ENCODE measurements around the gene CLMN.

CLMN gene

GRCh38 chr14:95302667-95303506, 16.8 kb downstream of the CLMN start:
- DNase-seq, result no peak

GRCh38 chr14:95301527-95302187, 18.1 kb downstream of the CLMN start:
- DNase-seq, result no peak

DNA sequence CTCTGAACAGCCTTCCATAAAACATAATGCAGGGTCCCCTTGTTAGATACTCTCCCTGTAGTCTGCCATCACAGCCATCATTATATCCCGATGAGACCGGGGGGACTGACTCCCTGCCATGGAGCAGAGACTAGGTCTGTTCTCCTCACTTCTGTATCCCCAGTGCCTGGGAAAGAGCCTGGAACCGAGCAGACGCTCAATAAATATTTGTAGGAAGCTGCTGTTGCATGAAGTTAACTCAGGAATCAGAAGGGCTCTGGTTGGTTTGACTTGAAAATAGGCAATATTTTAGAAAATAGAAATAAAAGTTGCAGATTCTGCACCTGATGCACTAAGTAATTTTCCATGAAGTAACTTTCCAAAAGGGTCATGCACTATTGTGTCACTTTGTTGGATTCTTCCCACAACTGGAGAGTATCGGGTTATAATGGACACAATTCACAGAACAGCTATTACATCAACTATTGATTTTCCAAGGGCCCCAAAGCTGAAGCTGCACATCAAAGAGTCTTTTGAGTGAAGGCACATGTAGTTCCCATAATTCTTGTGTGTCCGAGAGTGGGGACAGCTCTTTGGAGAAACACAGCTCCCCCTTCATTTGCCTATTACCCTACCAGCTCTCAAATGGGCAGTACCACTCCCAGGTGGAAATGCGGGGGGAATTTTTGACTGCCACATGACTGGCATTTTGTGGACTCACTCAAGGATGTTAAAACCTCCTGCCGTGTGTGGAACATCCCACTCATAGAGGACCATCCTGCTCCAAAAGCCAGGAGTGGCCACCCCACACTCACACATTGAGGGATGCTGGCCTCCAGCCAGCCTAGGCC, 18.8 kb downstream of the CLMN start:
- no peak for DNase-seq

DNA sequence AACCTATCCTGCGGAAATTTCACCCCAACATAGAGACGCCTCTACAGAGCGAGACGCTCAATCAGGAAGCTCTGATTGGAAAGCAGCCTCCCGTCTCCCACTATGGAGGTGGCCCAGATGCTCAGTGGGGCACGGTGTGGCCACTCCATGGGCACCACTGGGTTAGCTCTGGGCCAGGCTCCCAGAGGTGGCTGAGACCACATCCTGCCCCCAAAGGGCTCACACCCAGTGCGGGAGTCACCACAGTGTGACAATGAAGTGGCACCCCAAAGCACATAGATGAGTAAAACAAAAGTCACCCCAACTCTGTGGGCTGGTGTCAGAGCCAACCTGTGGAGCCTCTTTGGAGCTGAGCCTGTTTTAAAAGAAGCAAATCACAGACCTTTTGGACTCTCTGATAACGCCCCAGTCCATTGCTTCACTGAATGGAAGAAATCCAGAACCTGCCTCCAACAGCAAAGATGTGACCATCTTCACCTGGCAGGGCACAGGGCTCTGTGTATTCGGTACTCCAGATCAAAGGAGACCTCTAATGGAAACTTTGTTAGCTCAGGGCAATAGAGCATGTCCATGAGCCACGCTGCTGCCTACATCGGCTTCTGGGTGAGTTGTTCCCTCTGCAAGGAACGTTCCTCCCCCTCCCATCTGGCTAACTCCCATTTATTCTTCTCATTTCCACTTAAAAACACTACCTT, 19.6 kb downstream of the CLMN start:
- peak; percentile 65 for DNase-seq

DNA sequence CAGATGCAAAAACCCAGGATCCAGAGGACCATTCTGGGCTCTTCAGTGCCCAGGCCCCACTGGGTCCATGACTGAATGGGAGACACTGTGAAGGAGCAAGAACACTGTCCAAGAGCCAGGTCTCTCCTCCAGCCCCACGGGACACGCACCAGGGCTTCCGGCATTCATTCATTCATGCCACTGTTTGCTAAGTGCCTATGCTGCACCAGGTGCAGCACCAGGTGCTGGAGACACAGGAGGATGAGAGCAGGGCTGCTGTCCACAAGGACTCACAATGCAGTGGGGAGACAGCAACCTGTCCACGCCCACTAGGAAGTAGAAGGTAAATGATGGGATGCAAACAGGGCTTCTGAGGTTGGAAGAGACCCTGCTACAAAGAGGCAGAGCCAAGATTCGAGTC, 20.4 kb downstream of the CLMN start:
- DNase-seq, result no peak

DNA sequence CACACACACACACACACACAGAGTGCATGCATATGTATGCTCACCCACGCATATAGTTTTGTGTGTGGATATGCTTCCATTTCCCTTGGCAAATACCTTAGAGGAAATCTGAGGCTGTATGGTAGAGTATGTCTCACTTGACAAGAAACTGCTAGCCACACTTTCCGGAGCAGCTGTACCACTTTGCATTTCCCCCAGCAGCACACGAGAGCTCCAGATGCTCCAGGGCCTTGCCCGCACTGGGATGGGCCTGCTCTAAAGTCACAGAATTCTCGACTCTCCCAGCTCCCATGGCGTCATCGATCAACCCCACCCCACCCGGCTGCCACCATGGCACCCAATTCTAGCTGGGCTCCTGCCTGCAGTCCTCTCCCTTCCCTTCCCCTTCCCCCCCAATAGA, 21.9 kb downstream of the CLMN start:
- DNase-seq, result peak; percentile 65

DNA sequence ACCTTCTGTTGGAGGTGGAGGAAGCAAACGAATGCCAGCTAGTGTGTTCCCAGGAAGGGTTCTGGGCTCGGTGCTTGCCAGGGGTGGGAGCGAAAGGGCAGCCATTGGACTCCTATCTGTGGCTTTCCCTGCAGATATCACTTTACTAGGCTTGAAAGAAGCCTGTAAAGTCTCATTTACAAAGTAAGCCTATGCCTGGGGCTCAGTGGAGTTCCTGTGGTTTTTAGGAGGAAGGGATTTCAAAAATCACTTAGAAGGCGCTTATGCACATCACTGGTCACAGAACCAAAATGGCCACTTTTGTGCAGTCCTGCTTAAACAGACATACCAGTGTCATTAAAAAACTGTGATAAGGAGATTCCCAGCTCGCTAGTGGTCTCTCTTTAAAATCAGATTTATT, 22.7 kb downstream of the CLMN start:
- DNase-seq, result no peak

DNA sequence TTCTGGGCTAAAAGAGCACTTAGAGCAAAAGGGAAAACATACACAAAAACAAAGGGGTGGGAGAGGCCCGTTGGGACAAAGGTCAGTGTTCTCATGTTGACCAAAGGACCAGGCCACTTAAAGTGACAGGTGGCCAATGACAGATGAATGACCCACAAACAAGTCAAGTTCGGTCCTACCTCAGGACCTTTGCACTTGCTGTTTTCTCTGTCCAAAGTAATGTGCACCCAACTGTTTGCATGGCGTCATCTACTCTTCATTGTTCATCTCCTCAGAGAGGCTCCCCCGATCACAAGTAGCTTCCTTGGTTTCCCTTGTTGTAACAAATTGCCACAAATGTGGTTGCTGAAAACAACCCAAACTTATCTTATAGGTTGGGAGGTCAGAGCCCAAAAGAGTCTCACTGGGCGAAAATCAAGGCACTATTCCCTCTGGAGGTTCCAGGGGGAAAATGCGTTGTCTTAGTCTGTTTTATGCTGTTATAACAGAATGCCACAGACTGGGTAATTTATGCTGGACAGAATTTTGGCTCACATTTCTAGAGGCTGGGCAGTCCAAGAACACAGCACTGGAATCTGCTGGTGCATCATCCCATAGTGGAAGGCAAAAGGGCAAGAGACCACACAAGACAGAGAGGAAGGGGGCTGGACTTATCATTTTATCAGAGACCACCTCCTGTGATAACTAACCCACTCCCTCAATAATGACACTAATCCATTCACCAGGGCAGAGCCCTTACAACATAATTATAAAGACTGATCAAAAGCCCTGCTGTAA, 23.9 kb downstream of the CLMN start:
- no peak for DNase-seq

DNA sequence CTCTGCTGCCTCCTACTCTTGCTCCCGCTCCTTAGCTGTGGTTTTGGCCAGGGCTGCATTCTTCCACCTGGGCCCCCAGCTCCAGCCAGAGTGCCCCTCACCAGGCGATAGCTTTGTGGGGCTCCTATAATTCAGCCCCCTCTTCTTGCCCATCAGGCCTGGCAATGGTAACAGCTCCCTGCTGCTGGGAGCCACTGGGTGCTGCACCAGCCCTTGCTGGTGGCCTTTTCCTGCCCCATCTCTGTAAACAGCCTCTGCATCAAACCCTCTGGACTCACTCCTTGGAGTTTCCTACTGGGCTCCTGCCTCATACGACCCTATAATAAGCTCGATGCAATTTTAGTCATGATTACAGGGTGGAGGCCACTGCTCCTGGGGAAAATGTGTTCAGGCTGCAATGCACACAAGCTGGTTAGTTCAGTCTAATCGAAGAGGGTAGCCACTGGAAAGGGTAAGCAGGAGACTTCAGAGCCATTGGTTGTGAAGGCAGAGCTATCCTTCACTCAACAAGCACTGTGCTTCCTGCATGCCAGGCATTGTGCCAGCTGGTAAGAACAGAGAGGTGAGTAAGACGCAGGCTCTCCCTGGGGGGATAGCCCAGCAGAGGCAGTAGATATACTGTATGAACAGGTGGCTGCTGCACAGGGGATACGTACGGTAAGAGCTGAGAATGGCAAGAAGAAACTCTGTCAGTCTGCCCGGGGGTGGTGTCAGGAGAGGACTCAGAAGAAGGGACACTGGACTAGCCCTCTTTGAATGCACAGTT, 24.7 kb downstream of the CLMN start:
- no peak for DNase-seq

GRCh38 chr14:95294320-95294719, 25.4 kb downstream of the CLMN start:
- no peak for DNase-seq

- DNase-seq, result peak; percentile 14
Observed at GRCh38 chr14:95293449-95293848, 26.3 kb downstream of the CLMN start.

GRCh38 chr14:95292660-95293425, 26.9 kb downstream of the CLMN start:
- no peak for DNase-seq

DNA sequence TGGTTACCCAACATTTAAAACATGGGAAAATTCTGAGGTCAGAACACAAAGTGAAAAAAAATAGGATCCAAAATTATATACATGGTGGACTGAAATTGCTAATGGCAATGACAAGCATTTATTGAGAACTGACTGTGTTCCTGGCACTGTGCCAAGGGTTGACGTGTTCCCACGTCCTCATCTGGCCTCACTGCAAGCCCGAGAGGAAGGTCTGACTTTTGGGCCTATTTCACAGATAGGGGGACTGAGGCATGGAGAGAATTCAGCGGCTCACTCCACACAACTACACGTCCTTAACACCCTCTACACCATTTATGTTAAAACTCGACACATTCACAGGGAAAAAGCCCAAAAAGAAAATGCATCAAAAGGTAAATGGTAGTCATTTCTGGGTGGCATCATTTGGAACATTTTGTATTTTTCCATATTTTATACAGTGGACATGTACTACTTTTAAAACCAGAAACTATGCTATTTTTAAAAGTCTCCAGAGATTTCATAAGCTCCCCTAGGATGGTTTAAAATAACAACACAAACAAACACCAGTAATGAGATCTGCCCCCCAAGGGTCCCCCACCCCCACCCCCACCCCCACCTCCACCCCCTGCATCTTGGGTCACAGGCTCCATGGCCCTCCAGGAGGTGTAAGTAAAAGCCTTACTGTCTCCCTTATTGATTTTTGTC, 27.7 kb downstream of the CLMN start:
- DNase-seq, result peak; percentile 78

GRCh38 chr14:95290871-95291431, 28.8 kb downstream of the CLMN start:
- peak; percentile 91 for DNase-seq

DNA sequence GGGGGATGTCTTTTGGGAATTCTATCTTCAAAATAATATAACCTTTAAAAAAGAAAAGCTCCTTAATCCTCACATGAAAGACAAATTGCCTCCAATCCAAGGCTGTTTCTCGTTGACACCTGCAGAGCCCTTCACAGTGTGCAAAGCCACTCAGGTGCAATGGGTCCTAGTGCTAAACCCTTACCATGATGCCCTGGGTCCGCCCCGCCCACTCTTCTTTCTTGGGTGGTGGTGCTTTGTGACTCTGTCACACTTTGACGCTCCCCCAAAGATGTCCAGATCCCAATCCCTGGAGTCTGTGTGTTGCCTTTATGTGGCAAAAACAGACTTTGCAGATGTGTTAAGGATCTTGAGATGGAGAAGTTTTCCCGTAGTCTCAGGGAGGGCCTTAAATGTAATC, 29.7 kb downstream of the CLMN start:
- no peak for DNase-seq

DNA sequence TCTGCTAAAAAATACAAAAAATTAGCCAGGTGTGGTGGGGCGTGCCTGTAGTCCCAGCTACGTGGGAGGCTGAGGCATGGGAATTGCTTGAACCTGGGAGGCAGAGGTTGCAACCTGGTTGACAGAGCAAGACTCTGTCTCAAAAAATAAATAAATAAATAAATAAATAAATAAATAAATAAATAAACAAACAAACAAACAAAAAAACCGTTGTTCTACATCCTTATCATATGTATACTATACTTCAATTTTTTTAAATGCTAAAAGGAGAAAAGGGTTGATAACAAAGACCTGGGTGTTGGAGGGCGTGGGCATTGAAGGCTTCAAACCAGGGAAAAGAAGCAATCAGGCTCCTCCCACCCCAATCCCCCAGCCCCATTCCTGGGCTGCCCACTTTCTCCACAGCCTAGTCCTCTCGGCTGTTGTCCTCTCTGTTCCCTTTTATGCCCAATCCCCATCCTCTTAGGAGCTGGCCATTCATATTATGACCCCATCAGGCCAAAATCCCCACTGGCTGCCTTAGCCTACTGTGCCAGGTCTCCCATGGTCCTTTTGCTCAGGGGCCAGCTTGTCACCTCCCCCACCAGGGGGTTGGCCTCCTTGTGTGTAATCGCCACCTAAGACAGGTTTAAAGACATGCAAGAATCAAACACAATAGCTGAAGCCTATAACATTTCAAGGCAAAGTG, 30.2 kb downstream of the CLMN start:
- DNase-seq, result no peak

- no peak for DNase-seq
Observed at GRCh38 chr14:95288672-95289322, 30.9 kb downstream of the CLMN start.

DNA sequence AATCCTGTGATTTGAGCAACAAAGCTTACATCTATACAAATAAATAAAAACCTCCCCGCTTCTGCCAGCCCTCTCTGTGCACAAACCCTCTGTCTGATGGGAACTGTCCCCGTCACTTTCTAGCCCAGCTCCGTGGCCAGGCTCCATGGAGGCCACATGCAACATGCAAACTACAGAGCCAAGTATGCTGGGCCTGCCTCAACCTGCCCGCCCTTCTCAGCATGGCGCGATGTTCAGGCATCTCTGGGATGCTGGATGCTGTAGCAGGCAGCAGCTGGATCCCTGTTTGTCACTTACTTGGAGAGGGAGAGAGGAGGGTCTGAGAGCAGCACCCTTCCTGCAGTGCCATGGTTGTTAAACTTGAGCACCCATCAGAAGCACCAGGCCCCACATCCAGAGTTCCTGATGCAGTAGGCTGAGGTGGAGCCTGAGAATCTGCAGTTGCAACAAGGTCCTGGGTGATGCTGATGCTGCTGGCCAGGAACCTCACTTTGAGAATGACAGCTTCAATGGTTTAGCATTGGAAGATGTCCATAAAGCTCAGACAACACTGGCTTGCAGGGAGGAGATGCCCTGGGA, 32.4 kb downstream of the CLMN start:
- DNase-seq, result peak; percentile 90

All from NCI-H1694 (cell line).